Prostate gland (tissue), 2 donors: ENCODE measurements around the gene A2M. TPM values are rescaled to one million over a fixed set of nuclear protein-coding genes. Genes with fewer than 3 reads are reported as not detected.

Source experiments
- DNase-seq: peaks from one replicate; pipeline ENCODE4 v3.0.0-alpha.2; 2019; ENCODE audit warnings: low spot score
- H3K27ac ChIP-seq, 2 donors: fragments of 200-600 bp; sonication (generic); 2 replicates each; pipeline ENCODE4 v1.5.1; 2017 to 2019
- H3K27me3 ChIP-seq: fragments of 200-600 bp; sonication (generic); replicated peaks from 2 replicates; pipeline ENCODE4 v1.5.1; 2019; ENCODE audit not compliant: insufficient read depth
- H3K36me3 ChIP-seq, 2 donors: fragments of 200-600 bp; sonication (generic); 1 replicate in 1 of 2; 2 replicates in 1 of 2; pipeline versions ENCODE4 v1.5.1 to v1.8.1; 2017 to 2019
- H3K4me1 ChIP-seq: fragments of 200-600 bp; sonication (generic); replicated peaks from 2 replicates; pipeline ENCODE4 v1.5.1; 2019
- H3K4me3 ChIP-seq, 2 donors: fragments of 200-600 bp; sonication (generic); 2 replicates each; pipeline ENCODE4 v1.5.1; 2017 to 2019
- H3K9me3 ChIP-seq: fragments of 200-600 bp; sonication (generic); 2 replicates; pipeline ENCODE4 v1.5.1; 2017
- POLR2A ChIP-seq: fragments of 450-650 bp; IDR thresholded peaks from one replicate; pipeline ENCODE4 v1.6.1; 2016; ENCODE audit warnings: antibody characterized with exemption, mild to moderate bottlenecking
- POLR2AphosphoS5 ChIP-seq: sonication (generic); formaldehyde crosslinking; IDR thresholded peaks from one replicate; pipeline ENCODE4 v1.6.1; 2017; ENCODE audit warnings: antibody characterized with exemption
- WGBS: methylation state at CpG from one replicate; pipeline ENCODE4 v1.1.5; 2018; 5-methylcytosine and 5-hydroxymethylcytosine counted together
- intact Hi-C: fragments of 100-400 bp; cut with DNase I; formaldehyde crosslinking; loops from one replicate; pipeline ENCODE4 v1.14.2; 2022
- total RNA-seq, 2 donors: library from RNA; depleted of rRNA; stranded (reverse); fragments of >200 nt; gene quantifications; one replicate each; pipeline ENCODE4 v1.1.0, GENCODE V29; 2016
- TF ChIP-seq, protein P1 (sequence below), 4 experiments: fragments of 200-600 bp in 2 of 4; fragments of 450-650 bp in 2 of 4; sonication (generic) in 2 of 4; IDR thresholded peaks; 1 replicate in 3 of 4; 2 replicates in 1 of 4; pipeline ENCODE4 v1.5.1; 2016 to 2019; ENCODE audit warnings: antibody characterized with exemption in 4 of 4, mild to moderate bottlenecking in 2 of 4, moderate library complexity in 2 of 4

A2M gene
- total RNA-seq, 2 donors from 2014 or later = 82.6 to 286 TPM

DNA sequence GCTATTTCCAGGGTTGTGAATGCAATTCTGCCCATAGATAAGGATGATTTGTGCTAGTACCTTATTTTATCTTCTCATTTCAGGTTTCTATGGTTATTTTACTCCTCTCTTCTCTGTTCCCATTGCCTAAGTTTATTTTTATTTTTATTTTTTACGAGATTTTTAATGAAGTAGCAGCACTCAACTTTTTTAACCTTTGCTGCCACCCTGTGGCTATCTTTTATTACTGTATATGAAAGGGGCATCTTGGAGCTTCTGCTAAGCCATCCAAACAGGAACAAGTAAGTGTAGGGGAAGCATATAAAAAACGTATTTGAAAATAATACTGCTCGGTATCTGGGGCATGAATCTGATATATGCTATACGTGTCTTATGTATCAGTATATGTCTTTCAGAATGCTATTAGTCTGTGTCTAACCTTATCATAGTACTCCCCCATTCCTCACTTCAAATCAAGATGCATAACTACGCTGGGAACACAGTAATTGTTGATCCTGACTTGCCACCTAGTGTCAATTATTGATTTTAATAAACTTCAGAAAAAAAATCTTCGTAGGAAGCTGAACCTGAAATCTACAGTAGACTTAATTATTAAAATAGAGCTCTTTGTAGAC lies 66.1 kb downstream of the A2M start:
- no peaks in the 10 kb centered on the region for H3K36me3 ChIP-seq
- intact Hi-C loops = no loop called here
- no peak for DNase-seq
- H3K9me3 ChIP-seq = no peaks in the 10 kb centered on the region
- no peak overlapping the region for H3K4me3 ChIP-seq
- H3K27me3 ChIP-seq = no peaks in the 10 kb centered on the region
- TF ChIP-seq, protein P1, sequence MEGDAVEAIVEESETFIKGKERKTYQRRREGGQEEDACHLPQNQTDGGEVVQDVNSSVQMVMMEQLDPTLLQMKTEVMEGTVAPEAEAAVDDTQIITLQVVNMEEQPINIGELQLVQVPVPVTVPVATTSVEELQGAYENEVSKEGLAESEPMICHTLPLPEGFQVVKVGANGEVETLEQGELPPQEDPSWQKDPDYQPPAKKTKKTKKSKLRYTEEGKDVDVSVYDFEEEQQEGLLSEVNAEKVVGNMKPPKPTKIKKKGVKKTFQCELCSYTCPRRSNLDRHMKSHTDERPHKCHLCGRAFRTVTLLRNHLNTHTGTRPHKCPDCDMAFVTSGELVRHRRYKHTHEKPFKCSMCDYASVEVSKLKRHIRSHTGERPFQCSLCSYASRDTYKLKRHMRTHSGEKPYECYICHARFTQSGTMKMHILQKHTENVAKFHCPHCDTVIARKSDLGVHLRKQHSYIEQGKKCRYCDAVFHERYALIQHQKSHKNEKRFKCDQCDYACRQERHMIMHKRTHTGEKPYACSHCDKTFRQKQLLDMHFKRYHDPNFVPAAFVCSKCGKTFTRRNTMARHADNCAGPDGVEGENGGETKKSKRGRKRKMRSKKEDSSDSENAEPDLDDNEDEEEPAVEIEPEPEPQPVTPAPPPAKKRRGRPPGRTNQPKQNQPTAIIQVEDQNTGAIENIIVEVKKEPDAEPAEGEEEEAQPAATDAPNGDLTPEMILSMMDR (IDR thresholded peaks at IDR 0.05) = peak in 3 of 4 experiments; percentile 37 to 51 (median 49)
- TF ChIP-seq POLR2A = no peak
- WGBS = 18% methylated on average over 6 of the region's 6 CpGs
- H3K27ac ChIP-seq = no peak overlapping the region
- H3K4me1 ChIP-seq = no peaks in the 10 kb centered on the region

DNA sequence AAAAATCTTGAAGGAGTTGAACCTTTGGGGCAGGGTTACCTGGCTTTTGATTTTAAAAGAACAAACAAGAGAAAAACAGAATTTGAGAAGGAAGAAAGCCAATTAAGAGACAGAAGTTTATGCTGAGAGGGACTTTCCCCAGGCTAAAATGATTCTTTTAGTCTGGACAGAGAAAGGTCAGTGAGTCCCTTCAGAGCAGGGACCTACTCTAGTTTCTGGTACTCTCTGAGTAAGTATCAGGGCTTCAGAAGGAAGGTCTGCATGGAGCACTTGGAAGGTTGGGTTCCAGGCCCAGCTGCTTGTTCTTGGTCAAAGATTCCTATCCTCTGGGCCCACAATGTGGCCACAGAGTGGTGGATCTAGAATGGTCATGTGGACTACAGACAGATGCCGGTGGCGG lies 66.8 kb downstream of the A2M start:
- H3K36me3 ChIP-seq = no peaks in the 10 kb centered on the region

DNA sequence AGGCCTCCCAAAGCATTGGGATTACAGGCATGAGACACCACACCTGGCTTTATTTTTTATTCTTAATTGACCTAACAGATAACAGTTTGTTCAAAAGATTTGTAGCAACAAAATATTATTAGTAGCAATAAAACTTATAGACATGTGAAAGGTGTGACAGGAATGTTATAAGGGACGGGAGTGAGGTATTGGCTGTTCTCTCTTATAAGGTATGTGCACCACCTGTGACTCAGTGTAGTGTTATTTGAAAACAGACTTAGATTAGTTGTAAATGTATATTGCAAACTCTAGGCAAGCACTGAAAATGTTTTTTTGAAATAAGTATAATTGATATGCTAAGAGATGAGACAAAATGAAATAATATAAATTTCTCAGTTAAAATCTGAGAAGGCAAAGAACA lies 68.6 kb downstream of the A2M start:
- no peak for TF ChIP-seq POLR2AphosphoS5
- TF ChIP-seq POLR2A = no peak
- TF ChIP-seq, protein P1 (IDR thresholded peaks at IDR 0.05) = no peak
- H3K27ac ChIP-seq = no peak overlapping the region
- WGBS = 87% methylated on average over 1 of the region's 1 CpG
- DNase-seq = no peak
- H3K9me3 ChIP-seq = no peaks in the 10 kb centered on the region
- H3K36me3 ChIP-seq = no peaks in the 10 kb centered on the region
- no peaks in the 10 kb centered on the region for H3K4me1 ChIP-seq
- H3K4me3 ChIP-seq = no peak overlapping the region
- intact Hi-C loops = no loop called here
- H3K27me3 ChIP-seq = no peaks in the 10 kb centered on the region

More for the DNA sequence above, 66.8 kb downstream of the A2M start:
- DNase-seq = no peak
- Histone ChIP-seq H3K9me3 (no peaks in the 10 kb centered on the region), H3K4me3 (no peak overlapping the region), H3K27me3 (no peaks in the 10 kb centered on the region), H3K4me1 (no peaks in the 10 kb centered on the region), H3K27ac (no peak overlapping the region)
- intact Hi-C loops = no loop called here
- 98% methylated on average over 2 of the region's 2 CpGs for WGBS
- TF ChIP-seq POLR2A = no peak
- TF ChIP-seq, protein P1 (IDR thresholded peaks at IDR 0.05) = no peak
- no peak for TF ChIP-seq POLR2AphosphoS5

DNA sequence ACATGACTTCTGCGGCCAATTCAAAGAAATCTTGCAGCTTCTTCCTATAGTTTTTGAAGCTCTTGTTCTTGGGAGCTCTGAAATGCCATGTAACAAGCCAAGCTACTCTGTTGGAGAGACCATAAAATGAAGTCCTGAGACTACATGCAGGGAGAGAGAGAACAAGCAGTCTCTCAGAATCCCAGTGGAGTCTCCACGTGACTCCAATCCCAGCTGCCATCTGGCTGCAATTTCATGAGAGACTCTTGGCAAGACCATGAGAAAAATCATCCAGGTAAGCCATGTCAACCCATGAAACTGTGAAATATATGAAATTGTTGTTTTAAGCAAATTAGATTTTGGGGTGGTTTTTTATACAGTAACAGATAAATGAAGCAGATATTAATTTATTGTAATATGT lies 72.0 kb downstream of the A2M start:
- TF ChIP-seq, protein P1 (IDR thresholded peaks at IDR 0.05) = no peak
- no peak for TF ChIP-seq POLR2AphosphoS5
- TF ChIP-seq POLR2A = no peak
- Histone ChIP-seq H3K36me3 (no peaks in the 10 kb centered on the region), H3K4me1 (no peaks in the 10 kb centered on the region), H3K27ac (no peak overlapping the region), H3K4me3 (no peak overlapping the region), H3K9me3 (no peaks in the 10 kb centered on the region), H3K27me3 (no peaks in the 10 kb centered on the region)
- 76% methylated on average over 2 of the region's 2 CpGs for WGBS
- no peak for DNase-seq
- intact Hi-C loops = no loop called here

DNA sequence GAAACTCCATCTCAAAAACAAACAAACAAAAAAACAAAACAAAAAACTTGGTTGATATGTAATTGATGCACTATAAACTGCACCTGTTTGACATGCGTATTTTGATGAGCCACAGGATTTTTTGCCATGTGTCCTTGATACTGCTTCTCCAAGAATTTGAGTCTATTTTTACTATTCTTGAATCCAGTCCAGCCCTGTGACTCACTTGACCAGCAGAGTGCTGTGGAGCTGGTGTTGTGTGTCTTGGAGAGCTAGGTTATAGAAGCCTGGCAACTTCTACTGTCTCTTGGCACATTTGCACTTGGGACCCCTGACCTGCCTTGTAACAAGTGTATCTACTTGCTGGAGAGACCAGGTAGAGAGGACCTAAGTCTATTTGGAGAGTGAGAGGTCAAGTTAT lies 74.4 kb downstream of the A2M start:
- H3K4me3 ChIP-seq = no peak overlapping the region
- WGBS = 74% methylated on average over 1 of the region's 1 CpG
- no peaks in the 10 kb centered on the region for H3K27me3 ChIP-seq
- no peaks in the 10 kb centered on the region for H3K4me1 ChIP-seq
- intact Hi-C loops = no loop called here
- H3K36me3 ChIP-seq = no peaks in the 10 kb centered on the region
- TF ChIP-seq, protein P1 (IDR thresholded peaks at IDR 0.05) = no peak
- no peak for TF ChIP-seq POLR2A
- TF ChIP-seq POLR2AphosphoS5 = no peak
- no peaks in the 10 kb centered on the region for H3K9me3 ChIP-seq
- no peak for DNase-seq
- no peak overlapping the region for H3K27ac ChIP-seq
